Fibroblast of villous mesenchyme (primary cell): ENCODE measurements around the gene PIBF1. TPM values are rescaled to one million over a fixed set of nuclear protein-coding genes. Genes with fewer than 3 reads are reported as not detected.

Experiments used
- DNase-seq: peaks from one replicate; pipeline ENCODE4 v3.0.0-alpha.2; 2010; ENCODE audit warnings: low read depth
- H3K4me3 ChIP-seq: 2 replicates; pipeline ENCODE4 v1.5.1; 2011; ENCODE audit warnings: low read depth, mild to moderate bottlenecking, low read length
- total RNA-seq: library from RNA; depleted of rRNA; stranded (reverse); fragments of >200 nt; gene quantifications from 2 replicates; pipeline ENCODE4 v1.2.3, GENCODE V29; 2012
- TF ChIP-seq, protein P1 (sequence below): IDR thresholded peaks from 2 replicates; pipeline ENCODE4 v1.5.1; 2012; ENCODE audit warnings: low read depth, mild to moderate bottlenecking, low read length; ENCODE audit not compliant: insufficient read depth

Gene PIBF1
- total RNA-seq, 1 donor = 25.0 TPM

DNA sequence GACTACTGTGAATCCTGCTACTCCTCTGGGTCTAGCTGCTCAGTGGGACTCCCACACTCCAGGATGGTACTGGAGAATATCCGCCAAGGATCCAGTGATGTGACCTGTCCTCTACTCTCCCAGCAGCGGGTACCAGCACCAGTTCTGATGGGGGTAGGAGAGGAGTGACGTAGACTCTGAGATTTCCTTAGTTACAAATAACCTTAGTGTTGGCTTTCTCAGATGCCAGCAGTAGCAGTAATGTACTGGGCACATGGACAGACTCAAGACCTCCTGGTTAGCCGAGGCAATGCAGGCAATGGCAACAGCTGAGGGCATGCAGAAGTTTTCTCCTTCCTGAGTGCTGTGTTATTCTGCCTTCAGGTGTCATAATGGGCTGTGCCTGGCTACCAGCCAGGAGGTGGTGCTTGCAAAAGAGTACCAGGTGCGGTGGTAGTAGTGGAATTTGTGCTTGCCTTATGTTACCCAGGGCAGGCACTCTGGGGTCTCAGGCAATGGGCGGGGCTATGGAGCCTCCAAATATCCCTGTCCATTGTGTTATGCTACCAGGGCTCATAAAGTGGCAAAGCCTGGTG, 171.5 kb downstream of the PIBF1 start:
- no peak overlapping the region for H3K4me3 ChIP-seq
- no peak for DNase-seq
- TF ChIP-seq, protein P1, sequence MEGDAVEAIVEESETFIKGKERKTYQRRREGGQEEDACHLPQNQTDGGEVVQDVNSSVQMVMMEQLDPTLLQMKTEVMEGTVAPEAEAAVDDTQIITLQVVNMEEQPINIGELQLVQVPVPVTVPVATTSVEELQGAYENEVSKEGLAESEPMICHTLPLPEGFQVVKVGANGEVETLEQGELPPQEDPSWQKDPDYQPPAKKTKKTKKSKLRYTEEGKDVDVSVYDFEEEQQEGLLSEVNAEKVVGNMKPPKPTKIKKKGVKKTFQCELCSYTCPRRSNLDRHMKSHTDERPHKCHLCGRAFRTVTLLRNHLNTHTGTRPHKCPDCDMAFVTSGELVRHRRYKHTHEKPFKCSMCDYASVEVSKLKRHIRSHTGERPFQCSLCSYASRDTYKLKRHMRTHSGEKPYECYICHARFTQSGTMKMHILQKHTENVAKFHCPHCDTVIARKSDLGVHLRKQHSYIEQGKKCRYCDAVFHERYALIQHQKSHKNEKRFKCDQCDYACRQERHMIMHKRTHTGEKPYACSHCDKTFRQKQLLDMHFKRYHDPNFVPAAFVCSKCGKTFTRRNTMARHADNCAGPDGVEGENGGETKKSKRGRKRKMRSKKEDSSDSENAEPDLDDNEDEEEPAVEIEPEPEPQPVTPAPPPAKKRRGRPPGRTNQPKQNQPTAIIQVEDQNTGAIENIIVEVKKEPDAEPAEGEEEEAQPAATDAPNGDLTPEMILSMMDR = no peak

DNA sequence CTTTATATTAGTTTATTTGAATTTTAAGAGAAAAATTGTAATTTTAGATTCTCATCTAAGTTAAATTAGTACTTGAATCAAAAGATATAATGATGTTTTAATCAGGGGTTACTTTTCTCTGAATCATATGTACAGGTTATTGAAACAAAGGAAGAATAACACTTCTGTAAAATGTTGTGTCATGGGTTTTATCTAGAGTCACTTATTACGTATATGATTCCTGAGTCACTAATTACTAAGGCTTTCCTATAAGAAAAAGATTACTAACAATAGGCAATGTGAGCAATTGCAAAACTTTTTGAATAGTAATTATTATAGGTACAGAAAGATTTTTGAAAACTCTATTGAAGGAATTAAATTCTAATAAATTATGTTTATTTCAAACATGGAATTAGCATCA, 177.7 kb downstream of the PIBF1 start:
- no peak for DNase-seq
- TF ChIP-seq, protein P1 = no peak
- no peak overlapping the region for H3K4me3 ChIP-seq

DNA sequence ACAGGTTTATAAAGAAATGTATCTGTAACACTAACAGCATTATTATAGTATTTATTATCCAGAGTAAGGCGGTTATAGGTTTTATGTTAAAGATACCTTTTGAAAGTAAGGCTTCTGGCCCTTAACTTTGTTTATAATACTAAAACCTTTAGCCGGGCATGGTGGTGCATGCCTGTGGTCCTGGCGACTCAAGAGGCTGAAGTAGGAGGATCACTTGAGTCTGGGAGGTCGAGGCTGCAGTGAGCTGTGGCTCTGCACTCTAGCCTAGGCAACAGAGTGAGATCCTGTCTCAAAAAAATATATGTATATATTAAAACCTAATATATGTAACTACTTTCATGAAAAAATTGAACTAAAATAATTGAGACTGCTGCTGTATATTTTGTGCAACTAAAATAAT, 178.2 kb downstream of the PIBF1 start:
- no peak for DNase-seq
- H3K4me3 ChIP-seq = no peak overlapping the region
- TF ChIP-seq, protein P1 = no peak

DNA sequence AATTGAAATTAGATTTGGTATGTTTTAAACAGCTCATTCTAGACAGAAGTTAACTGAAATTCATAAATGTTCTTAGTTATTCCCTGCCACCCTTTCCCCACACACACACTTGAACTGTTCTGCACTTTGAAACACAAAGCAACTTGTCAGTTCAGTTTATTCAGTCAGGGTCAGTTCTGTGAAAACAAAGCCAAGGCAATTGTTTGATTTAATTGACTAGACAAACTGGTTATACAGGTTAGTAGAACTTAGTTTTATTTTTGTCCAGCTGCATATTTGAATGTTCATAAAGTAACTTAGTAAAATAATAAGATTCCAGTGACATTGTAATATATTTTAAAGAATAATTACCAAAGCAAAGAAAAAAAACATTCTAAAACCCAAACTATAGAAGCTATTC, 178.6 kb downstream of the PIBF1 start:
- TF ChIP-seq, protein P1 = no peak
- no peak for DNase-seq
- no peak overlapping the region for H3K4me3 ChIP-seq

DNA sequence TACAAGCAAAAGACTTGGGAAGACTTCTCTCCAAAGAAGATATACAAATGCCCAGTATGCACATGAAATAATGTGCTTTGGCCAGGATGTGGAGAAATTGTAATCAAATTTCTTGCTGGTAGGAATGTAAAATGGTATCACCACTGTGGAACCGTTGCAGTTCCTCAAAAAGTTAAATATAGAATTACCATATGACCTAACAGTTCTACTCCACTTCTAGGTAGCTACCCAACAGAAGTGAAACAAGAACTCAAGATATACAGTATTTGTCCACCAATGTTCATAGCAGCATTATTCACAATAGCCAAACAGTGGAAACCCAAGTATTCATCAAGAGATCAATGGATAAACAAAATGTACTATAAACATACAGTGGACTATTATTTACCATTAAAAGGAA, 181.8 kb downstream of the PIBF1 start:
- no peak overlapping the region for H3K4me3 ChIP-seq
- DNase-seq = no peak
- TF ChIP-seq, protein P1 = no peak

DNA sequence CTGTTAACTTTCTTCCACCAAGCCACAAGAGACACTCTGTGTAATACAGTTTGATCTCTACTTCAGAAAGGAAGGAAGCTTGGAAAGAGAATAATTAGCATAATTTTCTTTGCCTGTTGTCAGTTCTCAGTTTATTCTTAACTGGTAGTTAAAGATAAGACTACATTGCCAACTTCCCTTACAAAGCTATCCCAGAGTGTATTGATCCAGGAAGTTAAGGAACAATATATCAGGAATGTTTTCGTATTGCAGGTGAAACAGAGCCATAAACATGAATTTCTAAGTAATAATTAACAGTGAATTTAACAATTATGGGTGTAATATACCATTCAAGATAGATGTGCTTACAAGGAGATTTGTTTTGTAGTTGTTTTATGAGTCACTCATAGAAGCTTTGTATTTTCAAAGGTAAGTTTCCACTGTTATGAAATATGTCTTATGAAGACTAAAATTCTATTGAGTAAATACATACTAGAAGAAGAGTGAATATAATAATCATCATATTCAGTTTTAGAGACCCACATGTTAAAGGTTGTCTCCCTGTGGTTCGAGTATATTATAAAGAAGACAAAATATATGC, 188.5 kb downstream of the PIBF1 start:
- H3K4me3 ChIP-seq = no peak overlapping the region
- DNase-seq = no peak
- TF ChIP-seq, protein P1 = no peak

DNA sequence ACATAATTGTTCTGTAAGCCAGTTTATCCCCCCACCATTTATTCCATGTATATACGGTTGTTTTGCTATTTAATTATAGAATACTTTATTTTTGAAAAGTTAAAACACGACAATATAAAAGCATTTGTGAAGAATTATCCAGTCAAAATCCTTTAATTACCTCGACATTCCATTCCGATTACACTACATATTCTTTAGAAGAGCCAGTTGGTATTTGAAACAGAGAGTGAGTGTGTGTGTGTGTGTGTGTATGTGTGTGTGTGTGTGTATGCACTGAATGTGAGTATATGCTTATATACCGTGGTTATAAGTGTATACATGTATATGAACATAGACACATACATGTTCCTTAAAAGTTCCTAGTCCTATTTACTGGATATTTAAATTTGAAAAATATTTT, 189.0 kb downstream of the PIBF1 start:
- TF ChIP-seq, protein P1 = no peak
- DNase-seq = no peak
- H3K4me3 ChIP-seq = no peak overlapping the region
